H1 (cell line): ENCODE measurements around the gene KCNIP3. TPM values are rescaled to one million over a fixed set of nuclear protein-coding genes. Genes with fewer than 3 reads are reported as not detected.

Experiments used
- polyA plus RNA-seq, 7 experiments: library from polyadenylated mRNA; depleted of rRNA in 3 of 7; stranded (reverse) in 5 of 7; unstranded in 2 of 7; fragments of >200 nt in 5 of 7; fragments of 200-250 nt in 2 of 7; gene quantifications; 1 replicate in 5 of 7; 2 replicates in 1 of 7; 4 replicates in 1 of 7; pipeline versions ENCODE4 v1.2.1 to v1.2.3, GENCODE V29; 2011 to 2013; ENCODE audit warnings: missing spikeins in 2 of 7, mixed read lengths in 2 of 7
- total RNA-seq: library from RNA; stranded (reverse); fragmentation: NEBNext Ultra II Directional; extraction: Animal tissue kit (Norgen Biotek cat#: 25700); gene quantifications from 2 replicates; pipeline ENCODE4 v1.2.1, GENCODE V29; 2021
- TF ChIP-seq, protein P1 (sequence below): fragments of 300-600 bp; sonication (generic); IDR thresholded peaks from 2 replicates; pipeline ENCODE4 v1.7.1; 2012; ENCODE audit warnings: low read length, moderate library complexity, mild to moderate bottlenecking, inconsistent platforms; ENCODE audit not compliant: insufficient replicate concordance

KCNIP3 gene
- total and polyA plus RNA-seq, 2 of the 8 experiments (the other 6 are each of a cell fraction or from before 2014, with no cell fraction given) = 0.33 to 1.9 TPM

GRCh38 chr2:95377216-95378123 is 80.3 kb downstream of the KCNIP3 start (continued):
- TF ChIP-seq, protein P1, sequence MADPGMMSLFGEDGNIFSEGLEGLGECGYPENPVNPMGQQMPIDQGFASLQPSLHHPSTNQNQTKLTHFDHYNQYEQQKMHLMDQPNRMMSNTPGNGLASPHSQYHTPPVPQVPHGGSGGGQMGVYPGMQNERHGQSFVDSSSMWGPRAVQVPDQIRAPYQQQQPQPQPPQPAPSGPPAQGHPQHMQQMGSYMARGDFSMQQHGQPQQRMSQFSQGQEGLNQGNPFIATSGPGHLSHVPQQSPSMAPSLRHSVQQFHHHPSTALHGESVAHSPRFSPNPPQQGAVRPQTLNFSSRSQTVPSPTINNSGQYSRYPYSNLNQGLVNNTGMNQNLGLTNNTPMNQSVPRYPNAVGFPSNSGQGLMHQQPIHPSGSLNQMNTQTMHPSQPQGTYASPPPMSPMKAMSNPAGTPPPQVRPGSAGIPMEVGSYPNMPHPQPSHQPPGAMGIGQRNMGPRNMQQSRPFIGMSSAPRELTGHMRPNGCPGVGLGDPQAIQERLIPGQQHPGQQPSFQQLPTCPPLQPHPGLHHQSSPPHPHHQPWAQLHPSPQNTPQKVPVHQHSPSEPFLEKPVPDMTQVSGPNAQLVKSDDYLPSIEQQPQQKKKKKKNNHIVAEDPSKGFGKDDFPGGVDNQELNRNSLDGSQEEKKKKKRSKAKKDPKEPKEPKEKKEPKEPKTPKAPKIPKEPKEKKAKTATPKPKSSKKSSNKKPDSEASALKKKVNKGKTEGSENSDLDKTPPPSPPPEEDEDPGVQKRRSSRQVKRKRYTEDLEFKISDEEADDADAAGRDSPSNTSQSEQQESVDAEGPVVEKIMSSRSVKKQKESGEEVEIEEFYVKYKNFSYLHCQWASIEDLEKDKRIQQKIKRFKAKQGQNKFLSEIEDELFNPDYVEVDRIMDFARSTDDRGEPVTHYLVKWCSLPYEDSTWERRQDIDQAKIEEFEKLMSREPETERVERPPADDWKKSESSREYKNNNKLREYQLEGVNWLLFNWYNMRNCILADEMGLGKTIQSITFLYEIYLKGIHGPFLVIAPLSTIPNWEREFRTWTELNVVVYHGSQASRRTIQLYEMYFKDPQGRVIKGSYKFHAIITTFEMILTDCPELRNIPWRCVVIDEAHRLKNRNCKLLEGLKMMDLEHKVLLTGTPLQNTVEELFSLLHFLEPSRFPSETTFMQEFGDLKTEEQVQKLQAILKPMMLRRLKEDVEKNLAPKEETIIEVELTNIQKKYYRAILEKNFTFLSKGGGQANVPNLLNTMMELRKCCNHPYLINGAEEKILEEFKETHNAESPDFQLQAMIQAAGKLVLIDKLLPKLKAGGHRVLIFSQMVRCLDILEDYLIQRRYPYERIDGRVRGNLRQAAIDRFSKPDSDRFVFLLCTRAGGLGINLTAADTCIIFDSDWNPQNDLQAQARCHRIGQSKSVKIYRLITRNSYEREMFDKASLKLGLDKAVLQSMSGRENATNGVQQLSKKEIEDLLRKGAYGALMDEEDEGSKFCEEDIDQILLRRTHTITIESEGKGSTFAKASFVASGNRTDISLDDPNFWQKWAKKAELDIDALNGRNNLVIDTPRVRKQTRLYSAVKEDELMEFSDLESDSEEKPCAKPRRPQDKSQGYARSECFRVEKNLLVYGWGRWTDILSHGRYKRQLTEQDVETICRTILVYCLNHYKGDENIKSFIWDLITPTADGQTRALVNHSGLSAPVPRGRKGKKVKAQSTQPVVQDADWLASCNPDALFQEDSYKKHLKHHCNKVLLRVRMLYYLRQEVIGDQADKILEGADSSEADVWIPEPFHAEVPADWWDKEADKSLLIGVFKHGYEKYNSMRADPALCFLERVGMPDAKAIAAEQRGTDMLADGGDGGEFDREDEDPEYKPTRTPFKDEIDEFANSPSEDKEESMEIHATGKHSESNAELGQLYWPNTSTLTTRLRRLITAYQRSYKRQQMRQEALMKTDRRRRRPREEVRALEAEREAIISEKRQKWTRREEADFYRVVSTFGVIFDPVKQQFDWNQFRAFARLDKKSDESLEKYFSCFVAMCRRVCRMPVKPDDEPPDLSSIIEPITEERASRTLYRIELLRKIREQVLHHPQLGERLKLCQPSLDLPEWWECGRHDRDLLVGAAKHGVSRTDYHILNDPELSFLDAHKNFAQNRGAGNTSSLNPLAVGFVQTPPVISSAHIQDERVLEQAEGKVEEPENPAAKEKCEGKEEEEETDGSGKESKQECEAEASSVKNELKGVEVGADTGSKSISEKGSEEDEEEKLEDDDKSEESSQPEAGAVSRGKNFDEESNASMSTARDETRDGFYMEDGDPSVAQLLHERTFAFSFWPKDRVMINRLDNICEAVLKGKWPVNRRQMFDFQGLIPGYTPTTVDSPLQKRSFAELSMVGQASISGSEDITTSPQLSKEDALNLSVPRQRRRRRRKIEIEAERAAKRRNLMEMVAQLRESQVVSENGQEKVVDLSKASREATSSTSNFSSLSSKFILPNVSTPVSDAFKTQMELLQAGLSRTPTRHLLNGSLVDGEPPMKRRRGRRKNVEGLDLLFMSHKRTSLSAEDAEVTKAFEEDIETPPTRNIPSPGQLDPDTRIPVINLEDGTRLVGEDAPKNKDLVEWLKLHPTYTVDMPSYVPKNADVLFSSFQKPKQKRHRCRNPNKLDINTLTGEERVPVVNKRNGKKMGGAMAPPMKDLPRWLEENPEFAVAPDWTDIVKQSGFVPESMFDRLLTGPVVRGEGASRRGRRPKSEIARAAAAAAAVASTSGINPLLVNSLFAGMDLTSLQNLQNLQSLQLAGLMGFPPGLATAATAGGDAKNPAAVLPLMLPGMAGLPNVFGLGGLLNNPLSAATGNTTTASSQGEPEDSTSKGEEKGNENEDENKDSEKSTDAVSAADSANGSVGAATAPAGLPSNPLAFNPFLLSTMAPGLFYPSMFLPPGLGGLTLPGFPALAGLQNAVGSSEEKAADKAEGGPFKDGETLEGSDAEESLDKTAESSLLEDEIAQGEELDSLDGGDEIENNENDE = no peak
- TF ChIP-seq, all 59 proteins: peak for 0
